ENCODE results near the gene PAM. TPM values are rescaled to one million over a fixed set of nuclear protein-coding genes. Genes with fewer than 3 reads are reported as not detected.

PAM gene
- total RNA-seq, 1 experiment from 2014 or later, result 257 TPM

DNA sequence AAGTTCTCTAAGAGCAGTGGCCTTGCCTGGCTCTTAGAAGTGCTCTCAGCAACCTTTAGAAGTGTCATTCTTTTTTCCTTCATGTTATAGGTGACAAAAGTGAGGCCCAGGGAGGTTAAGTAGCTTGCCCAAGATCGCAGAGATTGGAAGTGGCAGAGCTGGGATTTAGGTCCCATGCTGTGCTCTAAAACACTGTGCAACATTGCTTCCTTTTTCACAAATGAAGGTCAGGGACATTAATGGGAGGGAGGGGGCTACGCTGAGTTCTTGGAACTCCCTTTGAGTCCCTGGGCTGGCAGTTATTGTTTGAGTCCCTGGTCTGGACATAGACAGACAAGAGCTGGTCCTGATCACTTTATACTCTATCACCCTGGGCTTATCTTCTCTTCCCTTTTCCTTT, 45.3 kb downstream of the PAM start:
- POLR2A ChIA-PET, result no interaction called here
- CTCF ChIA-PET, result interaction anchor here (0.6 kb wide), 1 partner anchor 9 kb away, joined by 3 read pairs; no protein-coding TSS in a partner anchor
- RAD21 ChIA-PET (ENCODE audit: low non-redundant PET in 1 of 2, low total read pairs in 2 of 2, uncharacterized antibody in 2 of 2, unreplicated experiment in 2 of 2), result no interaction called here

DNA sequence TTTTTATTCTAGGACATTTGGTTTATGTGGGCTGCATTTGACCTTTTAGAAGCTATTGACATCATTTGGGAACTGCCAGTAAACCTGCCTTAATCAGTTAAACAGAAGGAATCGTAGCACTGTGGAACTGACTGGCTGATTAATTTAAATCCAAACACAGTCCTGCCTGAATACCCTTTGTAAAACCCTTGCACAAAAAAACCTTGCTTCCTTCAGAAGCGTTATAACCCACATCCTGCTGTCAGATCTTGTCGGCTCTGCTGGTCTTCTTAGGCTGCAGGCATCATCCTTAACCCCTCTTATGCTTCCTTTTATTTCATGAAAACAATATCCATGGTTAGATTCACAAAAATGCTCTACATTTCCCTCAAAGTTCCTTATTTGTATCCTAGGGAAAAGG, 46.3 kb downstream of the PAM start:
- H3K79me2 ChIP-seq (ENCODE audit: insufficient read depth, low read length), result peaks cover 65% of the 10 kb centered on the region
- no peaks in the 10 kb centered on the region for H3K27me3 ChIP-seq (ENCODE audit: insufficient read depth, low read length)
- H3K4me3 ChIP-seq (replicated peaks in 1 of 2; ENCODE audit: low read depth in 1 of 2, low read length in 2 of 2), result no peak overlapping the region
- no peak overlapping the region for H3K27ac ChIP-seq (ENCODE audit: low read depth, low read length)
- no TSS peak for BruUV-seq (replicated peaks)
- intact Hi-C loops (cut with micrococcal nuclease), result no loop called here
- H3K4me1 ChIP-seq (ENCODE audit: control insufficient read depth in 1 of 2, insufficient read depth in 2 of 2, low read length in 2 of 2), result peaks cover 3 to 20% of the 10 kb centered on the region in 2 experiments; a peak in 3 of 4 replicates
- TF ChIP-seq SP1 (IDR thresholded peaks at IDR 0.05; ENCODE audit: low read depth), result no peak
- H3K4me2 ChIP-seq (ENCODE audit: low read length), result no peak overlapping the region
- no peak overlapping the region for H2AFZ ChIP-seq (ENCODE audit: low read depth, low read length, poor library complexity, severe bottlenecking)
- no peak for DNase-seq (ENCODE audit: low read depth, low spot score)
- no peak overlapping the region for H3K9ac ChIP-seq (ENCODE audit: low read length)
- no peak for ATAC-seq
- no peaks in the 10 kb centered on the region for H3K36me3 ChIP-seq (ENCODE audit: control insufficient read depth in 1 of 2, insufficient read depth in 2 of 2, low read length in 2 of 2)
- CTCF ChIA-PET, result interaction anchor here (1.4 kb wide), 1 partner anchor 21 kb away, joined by 3 read pairs; no protein-coding TSS in a partner anchor
- H3K9me2 ChIP-seq (ENCODE audit: insufficient read depth), result no peaks in the 10 kb centered on the region
- RAD21 ChIA-PET (ENCODE audit: low non-redundant PET in 1 of 2, low total read pairs in 2 of 2, uncharacterized antibody in 2 of 2, unreplicated experiment in 2 of 2), result no interaction called here
- H3K9me3 ChIP-seq (ENCODE audit: control insufficient read depth in 1 of 2, insufficient read depth in 1 of 2, low read depth in 1 of 2, low read length in 2 of 2), result no peaks in the 10 kb centered on the region
- POLR2A ChIA-PET, result interaction anchor here (0.8 kb wide), 1 partner anchor 11 kb away, joined by 3 read pairs; no protein-coding TSS in a partner anchor
- H4K20me1 ChIP-seq (ENCODE audit: insufficient read depth), result 0 out of 2 replicates have a peak, but pooled peaks cover 4% of the 10 kb centered on the region

More for the DNA sequence above, 45.3 kb downstream of the PAM start:
- no peak overlapping the region for H3K4me3 ChIP-seq (replicated peaks in 1 of 2; ENCODE audit: low read depth in 1 of 2, low read length in 2 of 2)
- no peak overlapping the region for H3K4me2 ChIP-seq (ENCODE audit: low read length)
- no peak overlapping the region for H3K9ac ChIP-seq (ENCODE audit: low read length)
- no peak overlapping the region for H3K27ac ChIP-seq (ENCODE audit: low read depth, low read length)
- no peaks in the 10 kb centered on the region for H3K9me2 ChIP-seq (ENCODE audit: insufficient read depth)
- TF ChIP-seq ZFX (IDR thresholded peaks at IDR 0.05) (no peak), RAD21 (IDR thresholded peaks at IDR 0.05; ENCODE audit: low read depth) (no peak), EZH2 (IDR thresholded peaks at IDR 0.05) (no peak), SP1 (IDR thresholded peaks at IDR 0.05; ENCODE audit: low read depth) (no peak), FOSL1 (IDR thresholded peaks at IDR 0.05; ENCODE audit: low read depth) (no peak), JUND (IDR thresholded peaks at IDR 0.05) (no peak), TCF7L2 (IDR thresholded peaks at IDR 0.05; ENCODE audit: borderline replicate concordance, extremely low read depth, insufficient read depth, insufficient read length) (no peak), CBX3 (IDR thresholded peaks at IDR 0.05; ENCODE audit: low read depth) (no peak), YY1 (IDR thresholded peaks at IDR 0.05; ENCODE audit: extremely low read depth, insufficient replicate concordance, low read depth, low read length) (no peak)
- TF ChIP-seq, protein P1, sequence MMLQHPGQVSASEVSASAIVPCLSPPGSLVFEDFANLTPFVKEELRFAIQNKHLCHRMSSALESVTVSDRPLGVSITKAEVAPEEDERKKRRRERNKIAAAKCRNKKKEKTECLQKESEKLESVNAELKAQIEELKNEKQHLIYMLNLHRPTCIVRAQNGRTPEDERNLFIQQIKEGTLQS (IDR thresholded peaks at IDR 0.05), result no peak
- no peak overlapping the region for H2AFZ ChIP-seq (ENCODE audit: low read depth, low read length, poor library complexity, severe bottlenecking)
- H3K4me1 ChIP-seq (ENCODE audit: control insufficient read depth in 1 of 2, insufficient read depth in 2 of 2, low read length in 2 of 2), result peaks cover 12 to 29% of the 10 kb centered on the region in 2 experiments
- ATAC-seq (no peak), DNase-seq (ENCODE audit: low read depth, low spot score) (no peak)
- H4K20me1 ChIP-seq (ENCODE audit: insufficient read depth), result 0 out of 2 replicates have a peak, but pooled peaks cover 4% of the 10 kb centered on the region
- H3K27me3 ChIP-seq (ENCODE audit: insufficient read depth, low read length), result no peaks in the 10 kb centered on the region
- H3K9me3 ChIP-seq (ENCODE audit: control insufficient read depth in 1 of 2, insufficient read depth in 1 of 2, low read depth in 1 of 2, low read length in 2 of 2), result no peaks in the 10 kb centered on the region
- H3K79me2 ChIP-seq (ENCODE audit: insufficient read depth, low read length), result peaks cover 64% of the 10 kb centered on the region
- BruUV-seq (replicated peaks), result no TSS peak
- H3K36me3 ChIP-seq (ENCODE audit: control insufficient read depth in 1 of 2, insufficient read depth in 2 of 2, low read length in 2 of 2), result no peaks in the 10 kb centered on the region
- intact Hi-C loops (cut with micrococcal nuclease), result no loop called here
